Caco-2 (cell line): ENCODE measurements around the gene EIF4ENIF1. TPM values are rescaled to one million over a fixed set of nuclear protein-coding genes. Genes with fewer than 3 reads are reported as not detected.
"Not testable (repeated sequence)": the region's sequence is repeated elsewhere in the genome, so short reads cannot be mapped to it uniquely, and the experiment has no call there.

Experiments used
- BruUV-seq: library from RNA; stranded (reverse); fragments of 400-500 nt; replicated peaks from 2 replicates; lab custom pipeline; 2021; lab: Mats Ljungman, UMichigan
- CTCF ChIA-PET: fragments of 300-600 bp; sonication (Branson Sonifier 250); formaldehyde crosslinking; loops from one replicate; lab custom pipeline; 2022; ENCODE audit warnings: antibody characterized with exemption; lab: Charles Lee
- POLR2A ChIA-PET: fragments of 300-600 bp; sonication (Branson Sonifier 250); formaldehyde crosslinking; loops from one replicate; lab custom pipeline; 2022; ENCODE audit warnings: antibody characterized with exemption; lab: Charles Lee
- DNase-seq, 2 experiments: peaks; one replicate each; pipeline versions ENCODE4 v3.0.0 to v3.0.0-alpha.2; 2020 to 2022
- H3K27me3 ChIP-seq: replicated peaks from 2 replicates; pipeline ENCODE4 v1.6.0; 2011; ENCODE audit warnings: low read length; ENCODE audit not compliant: control insufficient read depth, insufficient read depth
- H3K36me3 ChIP-seq: 2 replicates; pipeline ENCODE4 v1.5.1; 2011; ENCODE audit warnings: low read length; ENCODE audit not compliant: control insufficient read depth, insufficient read depth
- H3K4me1 ChIP-seq: fragments of 250-450 bp; sonication (Bioruptor Pico); 2 replicates; pipeline ENCODE4 v1.5.1; 2020; ENCODE audit warnings: mild to moderate bottlenecking
- H3K4me3 ChIP-seq: 2 replicates; pipeline ENCODE4 v1.5.1; 2011; ENCODE audit warnings: low read depth, mild to moderate bottlenecking, control low read depth, low read length
- H3K9me3 ChIP-seq: fragments of 250-450 bp; sonication (Bioruptor Pico); 2 replicates; pipeline ENCODE4 v1.5.1; 2020; ENCODE audit warnings: mild to moderate bottlenecking, moderate library complexity
- H3K27ac Mint-ChIP-seq: one replicate; pipeline ENCODE4 v1.8.0; 2022; ENCODE audit warnings: mixed read lengths; ENCODE audit not compliant: unreplicated experiment
- H3K27me3 Mint-ChIP-seq: one replicate; pipeline ENCODE4 v1.8.0; 2022; ENCODE audit warnings: mixed read lengths; ENCODE audit not compliant: insufficient read depth, unreplicated experiment
- H3K36me3 Mint-ChIP-seq: one replicate; pipeline ENCODE4 v1.8.0; 2022; ENCODE audit warnings: mild to moderate bottlenecking, mixed read lengths; ENCODE audit not compliant: insufficient read depth, unreplicated experiment
- H3K4me1 Mint-ChIP-seq: one replicate; pipeline ENCODE4 v1.8.0; 2022; ENCODE audit warnings: low read depth, mixed read lengths; ENCODE audit not compliant: unreplicated experiment
- H3K4me3 Mint-ChIP-seq: one replicate; pipeline ENCODE4 v1.8.0; 2022; ENCODE audit warnings: mild to moderate bottlenecking, moderate library complexity, mixed read lengths; ENCODE audit not compliant: unreplicated experiment
- H3K9me3 Mint-ChIP-seq: one replicate; pipeline ENCODE4 v1.8.0; 2022; ENCODE audit warnings: mixed read lengths; ENCODE audit not compliant: unreplicated experiment
- CTCF ChIP-seq, 2 experiments: fragments of 200-600 bp in 1 of 2; IDR thresholded peaks; 1 replicate in 1 of 2; 2 replicates in 1 of 2; pipeline versions ENCODE4 v1.5.1 to v1.8.0; 2011 to 2022; ENCODE audit warnings: antibody characterized with exemption in 1 of 2, control low read depth in 1 of 2, inconsistent platforms in 1 of 2, low read depth in 1 of 2, low read length in 1 of 2, mild to moderate bottlenecking in 1 of 2, moderate library complexity in 1 of 2; ENCODE audit not compliant: insufficient read depth in 1 of 2, severe bottlenecking in 1 of 2, unreplicated experiment in 1 of 2
- intact Hi-C: fragments of 100-400 bp; cut with micrococcal nuclease; formaldehyde crosslinking; loops from one replicate; pipeline ENCODE4 v1.10.0; 2022; ENCODE audit not compliant: unreplicated experiment
- total RNA-seq: library from RNA; stranded (reverse); gene quantifications from 2 replicates; pipeline ENCODE4 v1.2.3, GENCODE V29; 2022

Gene EIF4ENIF1
- total RNA-seq, 1 experiment from 2014 or later = 39.7 TPM

DNA sequence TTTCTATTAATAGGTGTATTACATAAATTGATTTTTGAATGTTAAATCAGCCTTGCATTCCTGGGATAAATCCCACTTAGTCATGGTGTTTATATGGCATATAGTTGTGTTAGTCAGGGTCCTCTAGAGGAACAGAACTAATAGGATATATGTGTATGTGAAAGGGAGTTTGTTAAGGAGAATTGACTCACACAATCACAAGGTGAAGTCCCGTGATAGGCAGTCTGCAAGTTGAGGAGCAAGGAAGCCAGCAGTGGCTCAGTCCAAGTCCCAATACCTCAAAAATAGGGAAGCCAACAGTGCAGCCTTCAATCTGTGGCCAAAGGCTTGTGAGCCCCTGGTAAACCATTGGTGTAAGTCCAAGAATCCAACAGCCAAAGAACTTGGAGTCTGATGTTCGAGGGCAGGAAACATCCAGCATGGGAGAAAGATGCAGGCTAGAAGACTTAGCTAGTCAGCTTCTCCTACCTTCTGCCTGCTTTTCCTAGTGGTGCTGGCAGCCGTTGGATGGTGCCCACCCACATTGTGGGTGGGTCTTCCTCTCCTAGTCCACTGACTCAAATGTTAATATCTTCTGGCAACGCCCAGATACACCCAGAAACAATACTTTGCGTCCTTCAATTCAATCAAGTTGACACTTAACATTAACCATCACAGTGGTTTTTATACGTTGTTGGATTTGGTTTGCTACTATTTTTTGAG lies 19.6 kb upstream of the EIF4ENIF1 start:
- Mint-ChIP-seq H3K36me3 (peaks cover under 1% of the 10 kb centered on the region), H3K27me3 (no peaks in the 10 kb centered on the region), H3K9me3 (no peaks in the 10 kb centered on the region), H3K27ac (no peak overlapping the region), H3K4me1 (no peaks in the 10 kb centered on the region), H3K4me3 (no peak overlapping the region)
- Histone ChIP-seq H3K4me1 (no peaks in the 10 kb centered on the region), H3K4me3 (no peak overlapping the region), H3K36me3 (no peaks in the 10 kb centered on the region; the same call in 1 of the 2 replicates), H3K9me3 (no peaks in the 10 kb centered on the region), H3K27me3 (no peaks in the 10 kb centered on the region)
- no peak for DNase-seq
- intact Hi-C loops = no loop called here
- CTCF ChIA-PET = no interaction called here
- TF ChIP-seq CTCF (IDR thresholded peaks at IDR 0.05; ENCODE audit: insufficient read depth in 1 of 2, low read depth in 1 of 2, low read length in 1 of 2, severe bottlenecking in 1 of 2, unreplicated experiment in 1 of 2) = no peak
- no TSS peak for BruUV-seq
- POLR2A ChIA-PET = no interaction called here

- ChIA-PET POLR2A (no interaction called here), CTCF (no interaction called here)
- Mint-ChIP-seq H3K27me3 (no peaks in the 10 kb centered on the region), H3K27ac (no peak overlapping the region), H3K36me3 (no peaks in the 10 kb centered on the region), H3K4me3 (no peak overlapping the region), H3K4me1 (no peaks in the 10 kb centered on the region), H3K9me3 (no peaks in the 10 kb centered on the region)
- BruUV-seq = no TSS peak
- TF ChIP-seq CTCF (IDR thresholded peaks at IDR 0.05; ENCODE audit: insufficient read depth in 1 of 2, low read depth in 1 of 2, low read length in 1 of 2, severe bottlenecking in 1 of 2, unreplicated experiment in 1 of 2) = no peak
- Histone ChIP-seq H3K4me1 (no peaks in the 10 kb centered on the region), H3K4me3 (no peak overlapping the region), H3K27me3 (no peaks in the 10 kb centered on the region), H3K9me3 (no peaks in the 10 kb centered on the region), H3K36me3 (no peaks in the 10 kb centered on the region; the same call in 1 of the 2 replicates)
- DNase-seq = no peak
- intact Hi-C loops = no loop called here
These were observed 18.9 kb upstream of the EIF4ENIF1 start for GRCh38 chr22:31508536-31508935.

GRCh38 chr22:31507517-31507916 lies 17.9 kb upstream of the EIF4ENIF1 start:
- H3K36me3 Mint-ChIP-seq, H3K4me3 Mint-ChIP-seq, BruUV-seq, H3K4me3 ChIP-seq, CTCF ChIA-PET, H3K27me3 ChIP-seq, H3K9me3 ChIP-seq, POLR2A ChIA-PET, H3K27me3 Mint-ChIP-seq, intact Hi-C loops, H3K36me3 ChIP-seq, DNase-seq, H3K9me3 Mint-ChIP-seq, H3K4me1 ChIP-seq, H3K4me1 Mint-ChIP-seq, H3K27ac Mint-ChIP-seq: not testable (repeated sequence)
